ENCODE results near the gene CISH. TPM values are rescaled to one million over a fixed set of nuclear protein-coding genes. Genes with fewer than 3 reads are reported as not detected.

The CISH gene
- total RNA-seq, 1 donor from 2014 or later, result 15.0 TPM

DNA sequence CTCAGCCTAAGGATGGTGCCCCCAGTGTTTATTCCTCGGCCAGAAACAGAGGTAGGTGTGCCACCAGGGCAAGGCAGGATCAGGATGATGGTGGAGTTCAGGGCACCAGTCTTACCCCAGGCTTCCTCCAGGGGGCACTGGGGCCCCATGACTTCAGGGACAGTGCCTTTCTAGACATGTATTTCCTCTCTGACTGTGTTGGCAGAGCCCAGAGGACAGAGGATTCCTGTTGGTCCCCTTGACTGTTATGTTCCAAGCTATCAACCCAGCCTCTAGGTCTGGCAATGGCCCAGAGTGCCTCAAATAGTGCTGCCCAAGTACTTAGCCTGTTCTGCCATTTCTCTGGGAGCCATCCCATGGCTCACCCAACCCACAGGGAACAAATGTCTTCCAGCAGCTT lies 39.4 kb downstream of the CISH start:
- peak; percentile 84 for DNase-seq (ENCODE audit: low spot score)

DNA sequence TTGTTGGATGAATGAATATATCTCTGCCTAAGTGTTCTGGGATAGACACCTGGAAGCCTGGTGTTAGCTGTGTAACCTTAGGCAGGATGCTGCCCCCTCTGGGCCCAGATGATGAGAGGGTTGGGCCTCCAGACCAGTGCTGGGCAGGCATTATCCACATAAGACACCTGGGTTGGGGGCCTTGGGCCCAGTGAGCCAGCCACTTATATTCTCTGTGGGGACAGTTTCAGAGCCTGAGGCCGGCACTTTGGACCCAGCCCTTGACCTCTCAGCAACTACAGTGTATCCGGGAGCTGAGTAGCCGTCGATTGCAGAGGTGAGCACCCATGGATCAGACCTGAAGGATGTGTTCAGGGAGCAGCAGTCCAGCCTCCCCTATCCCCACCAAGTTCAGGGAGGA lies 40.1 kb downstream of the CISH start:
- DNase-seq (ENCODE audit: low spot score), result no peak

GRCh38 chr3:50570508-50571279 lies 40.9 kb downstream of the CISH start:
- DNase-seq (ENCODE audit: low spot score), result no peak

- peak; percentile 99 for DNase-seq (ENCODE audit: low spot score)
These were observed 42.4 kb downstream of the CISH start, which contains the start of gene HEMK1 for GRCh38 chr3:50568947-50569749. Gene HEMK1, plus strand, starts transcription at chr3:50569522. Its CDS starts 1,583 bp downstream, at chr3:50571105.

GRCh38 chr3:50567386-50568167 lies 44.0 kb downstream of the CISH start, which contains the start of gene C3orf18:
Gene C3orf18, minus strand, starts transcription at chr3:50567747. Its CDS starts 2,048 bp downstream, at chr3:50565699.
- DNase-seq (ENCODE audit: low spot score), result peak; percentile 93

DNA sequence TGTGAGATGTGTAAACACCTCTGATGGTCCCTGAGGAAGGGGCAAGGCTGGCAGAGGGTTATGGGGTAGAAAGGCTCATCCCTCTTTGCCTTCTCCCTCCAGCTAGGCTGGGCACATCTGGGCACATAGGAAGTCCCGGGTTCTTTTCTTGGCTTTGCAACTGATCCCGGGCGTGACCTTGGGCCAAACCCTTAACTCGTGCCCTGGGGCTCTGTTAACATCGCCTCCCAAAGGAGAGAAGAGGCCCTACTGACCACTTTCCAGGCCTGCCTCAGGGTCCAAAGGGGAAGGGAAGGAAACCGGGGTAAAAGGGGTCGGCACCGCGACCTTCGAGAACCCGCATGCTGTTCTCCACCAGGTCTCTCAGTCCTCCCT lies 44.6 kb downstream of the CISH start:
- DNase-seq (ENCODE audit: low spot score), result no peak

DNA sequence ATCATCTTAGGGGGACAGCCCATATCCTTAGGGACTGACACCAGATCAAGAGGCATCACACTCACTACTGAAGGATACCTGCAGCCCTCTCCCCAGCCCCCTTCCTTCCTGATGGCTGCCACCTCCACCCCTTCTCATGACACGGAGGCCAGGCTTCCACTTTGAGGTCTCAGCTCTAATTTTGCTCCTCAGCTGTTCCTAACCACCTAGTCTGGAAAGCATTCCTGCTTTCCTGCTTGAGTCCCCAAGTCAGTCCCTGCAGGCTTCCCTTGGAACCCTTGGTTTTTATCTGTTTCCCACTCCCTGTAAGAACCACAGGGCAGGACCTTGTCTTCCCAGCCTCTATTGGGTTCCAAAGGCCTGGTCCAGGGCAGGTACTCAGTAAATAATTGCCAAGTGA lies 47.3 kb downstream of the CISH start:
- DNase-seq (ENCODE audit: low spot score), result no peak

- DNase-seq (ENCODE audit: low spot score), result no peak
These were observed 47.7 kb downstream of the CISH start for GRCh38 chr3:50563867-50564266.

DNA sequence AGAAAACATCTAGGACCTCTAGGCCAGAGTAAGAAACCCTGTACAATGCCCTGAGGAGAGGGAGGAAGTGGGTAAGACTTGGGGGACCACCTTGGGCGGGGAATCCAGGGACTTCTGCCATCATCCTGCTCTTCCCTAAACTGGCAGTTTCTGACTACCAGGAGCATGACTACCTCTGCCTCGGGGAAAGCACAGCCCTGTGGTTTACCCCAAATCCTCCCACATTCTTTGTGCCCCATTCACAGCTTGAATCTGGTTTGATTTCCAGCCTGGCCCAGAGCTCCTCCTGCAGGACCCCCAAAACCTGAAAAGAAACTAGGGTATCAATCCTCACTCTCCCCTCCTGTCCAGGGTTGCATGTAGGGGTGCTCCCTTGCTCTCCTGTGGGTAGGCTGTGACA lies 48.7 kb downstream of the CISH start:
- no peak for DNase-seq (ENCODE audit: low spot score)

DNA sequence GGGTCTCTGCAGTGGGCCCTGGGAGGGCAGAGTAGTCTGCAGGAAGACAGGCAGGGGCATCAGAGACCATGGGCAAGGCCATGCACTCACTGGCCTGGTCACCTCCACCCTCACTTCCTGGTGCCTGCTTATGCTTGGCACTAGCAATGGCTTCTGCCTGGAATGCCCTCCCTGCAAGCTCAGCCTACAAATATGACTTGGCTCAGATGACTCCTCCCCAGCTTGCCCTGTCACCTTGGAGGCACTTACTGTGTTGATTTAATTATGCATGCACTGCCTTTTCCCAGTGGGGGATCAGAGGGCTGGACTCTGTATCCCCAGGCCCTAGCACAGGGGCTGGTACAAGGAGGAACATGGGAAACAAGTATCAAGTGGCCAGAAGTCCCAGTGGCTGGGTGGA lies 51.9 kb downstream of the CISH start:
- DNase-seq (ENCODE audit: low spot score), result no peak

- DNase-seq (ENCODE audit: low spot score), result no peak
These were observed 53.7 kb downstream of the CISH start for GRCh38 chr3:50557915-50558314.

DNA sequence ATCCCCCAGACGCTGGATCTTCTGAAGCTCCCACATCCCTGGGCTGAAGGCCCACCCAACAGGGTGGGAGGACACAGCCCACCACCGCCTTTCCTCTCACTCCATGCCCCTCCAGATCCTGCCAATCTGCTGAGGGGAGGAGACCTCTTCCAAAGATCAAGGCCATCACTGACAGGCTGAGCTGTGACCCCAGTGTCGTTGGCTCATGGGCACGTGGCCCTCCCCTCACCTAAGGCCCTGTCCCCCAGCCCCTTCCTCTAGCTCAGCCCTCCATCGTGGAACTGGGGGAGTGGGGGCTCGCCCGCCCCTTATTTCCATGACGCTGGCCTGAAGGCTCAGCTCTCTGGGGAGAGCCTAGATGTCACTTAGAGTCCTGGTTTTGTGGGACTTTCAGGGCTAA lies 54.5 kb downstream of the CISH start:
- no peak for DNase-seq (ENCODE audit: low spot score)

Other genes with a start within 250 kb of the CISH start
- 2.6 TPM for gene CACNA2D2, start 108.1 kb downstream of the CISH start, total RNA-seq
- gene C3orf18, start 44.0 kb downstream of the CISH start, total RNA-seq, result 8.0 TPM
- gene HEMK1, start 42.3 kb downstream of the CISH start, total RNA-seq, result 34.4 TPM
- gene MAPKAPK3, start 5.4 kb upstream of the CISH start, total RNA-seq, result 34.8 TPM
- 6.0 TPM for gene DOCK3, start 63.2 kb upstream of the CISH start, total RNA-seq